ENCODE measurements around the gene FBXO42. TPM values are rescaled to one million over a fixed set of nuclear protein-coding genes. Genes with fewer than 3 reads are reported as not detected.
A peak's percentile ranks its signal among the peaks of the same experiment; 100 is the strongest.

The FBXO42 gene
- total RNA-seq, 1 donor: 16.3 TPM

GRCh38 chr1:16338961-16339360 lies 13.3 kb downstream of the FBXO42 start:
- Histone ChIP-seq H4K20me1 (ENCODE audit: insufficient read depth, low read length) (peaks cover 40% of the 10 kb centered on the region), H3K36me3 (ENCODE audit: insufficient read depth, low read length) (no peaks in the 10 kb centered on the region), H3K9me3 (ENCODE audit: low read depth, low read length) (no peaks in the 10 kb centered on the region), H3K79me2 (ENCODE audit: insufficient read depth, low read length) (peaks cover 89% of the 10 kb centered on the region), H3K4me2 (ENCODE audit: insufficient read depth, low read length) (no peak overlapping the region), H3K4me1 (ENCODE audit: insufficient read depth, low read length) (no peaks in the 10 kb centered on the region), H3K27ac (ENCODE audit: low read depth, low read length) (no peak overlapping the region), H2AFZ (ENCODE audit: low read length) (no peak overlapping the region), H3K27me3 (ENCODE audit: insufficient read depth, low read length) (no peaks in the 10 kb centered on the region), H3K4me3 (ENCODE audit: insufficient read depth, low read length) (no peak overlapping the region)
- TF ChIP-seq CTCF (IDR thresholded peaks at IDR 0.05; ENCODE audit: extremely low read depth, low read depth, low read length): no peak
- DNase-seq (ENCODE audit: insufficient read length, low spot score, missing footprints): no peak

- Histone ChIP-seq H3K4me1 (ENCODE audit: insufficient read depth, low read length) (no peaks in the 10 kb centered on the region), H3K27me3 (ENCODE audit: insufficient read depth, low read length) (no peaks in the 10 kb centered on the region), H2AFZ (ENCODE audit: low read length) (no peak overlapping the region), H4K20me1 (ENCODE audit: insufficient read depth, low read length) (peaks cover 35% of the 10 kb centered on the region), H3K4me2 (ENCODE audit: insufficient read depth, low read length) (no peak overlapping the region), H3K27ac (ENCODE audit: low read depth, low read length) (no peak overlapping the region), H3K36me3 (ENCODE audit: insufficient read depth, low read length) (no peaks in the 10 kb centered on the region), H3K4me3 (ENCODE audit: insufficient read depth, low read length) (no peak overlapping the region), H3K79me2 (ENCODE audit: insufficient read depth, low read length) (peaks cover 80% of the 10 kb centered on the region), H3K9me3 (ENCODE audit: low read depth, low read length) (no peaks in the 10 kb centered on the region)
- TF ChIP-seq CTCF (IDR thresholded peaks at IDR 0.05; ENCODE audit: extremely low read depth, low read depth, low read length): no peak
- no peak for DNase-seq (ENCODE audit: insufficient read length, low spot score, missing footprints)
Measured at GRCh38 chr1:16334655-16335340, 17.5 kb downstream of the FBXO42 start.

GRCh38 chr1:16326833-16327404 lies 25.4 kb downstream of the FBXO42 start:
- TF ChIP-seq CTCF (IDR thresholded peaks at IDR 0.05; ENCODE audit: extremely low read depth, low read depth, low read length): no peak
- no peak overlapping the region for H3K27ac ChIP-seq (ENCODE audit: low read depth, low read length)
- H2AFZ ChIP-seq (ENCODE audit: low read length): no peak overlapping the region
- no peak overlapping the region for H3K4me2 ChIP-seq (ENCODE audit: insufficient read depth, low read length)
- H3K4me1 ChIP-seq (ENCODE audit: insufficient read depth, low read length): peaks cover 12% of the 10 kb centered on the region
- H4K20me1 ChIP-seq (ENCODE audit: insufficient read depth, low read length): peaks cover 21% of the 10 kb centered on the region
- H3K4me3 ChIP-seq (ENCODE audit: insufficient read depth, low read length): no peak overlapping the region
- no peaks in the 10 kb centered on the region for H3K36me3 ChIP-seq (ENCODE audit: insufficient read depth, low read length)
- H3K9me3 ChIP-seq (ENCODE audit: low read depth, low read length): no peaks in the 10 kb centered on the region
- no peaks in the 10 kb centered on the region for H3K27me3 ChIP-seq (ENCODE audit: insufficient read depth, low read length)
- DNase-seq (ENCODE audit: insufficient read length, low spot score, missing footprints): no peak
- H3K79me2 ChIP-seq (ENCODE audit: insufficient read depth, low read length): peaks cover 58% of the 10 kb centered on the region

GRCh38 chr1:16324456-16324890 lies 27.8 kb downstream of the FBXO42 start:
- no peak overlapping the region for H2AFZ ChIP-seq (ENCODE audit: low read length)
- H3K27me3 ChIP-seq (ENCODE audit: insufficient read depth, low read length): no peaks in the 10 kb centered on the region
- H3K4me2 ChIP-seq (ENCODE audit: insufficient read depth, low read length): peak overlapping the region; percentile 52
- peak; percentile 75 for DNase-seq (ENCODE audit: insufficient read length, low spot score, missing footprints)
- no peak overlapping the region for H3K4me3 ChIP-seq (ENCODE audit: insufficient read depth, low read length)
- no peaks in the 10 kb centered on the region for H3K36me3 ChIP-seq (ENCODE audit: insufficient read depth, low read length)
- peaks cover 36% of the 10 kb centered on the region for H4K20me1 ChIP-seq (ENCODE audit: insufficient read depth, low read length)
- peaks cover 28% of the 10 kb centered on the region for H3K4me1 ChIP-seq (ENCODE audit: insufficient read depth, low read length)
- no peak overlapping the region for H3K27ac ChIP-seq (ENCODE audit: low read depth, low read length)
- H3K9me3 ChIP-seq (ENCODE audit: low read depth, low read length): no peaks in the 10 kb centered on the region
- H3K79me2 ChIP-seq (ENCODE audit: insufficient read depth, low read length): peaks cover 60% of the 10 kb centered on the region
- no peak for TF ChIP-seq CTCF (IDR thresholded peaks at IDR 0.05; ENCODE audit: extremely low read depth, low read depth, low read length)
